BLaER1 treated with 17β-estradiol and CSF1 and Interleukin-3, amounts not matched to agents 10 nM and 100 nM (cell line): Measurements from ENCODE around the gene GHITM.
A peak's percentile ranks its signal among the peaks of the same experiment; 100 is the strongest.
"Not testable (repeated sequence)": the region's sequence is repeated elsewhere in the genome, so short reads cannot be mapped to it uniquely, and the experiment has no call there.

Experiments
- H3K27ac ChIP-seq, 11 experiments: shearing (Covaris generic); formaldehyde crosslinking; 2 replicates each; pipeline ENCODE4 v1.8.1; 2022
- H3K27me3 ChIP-seq, 11 experiments: shearing (Covaris generic); formaldehyde crosslinking; 2 replicates each; pipeline ENCODE4 v1.8.1; 2022
- H3K36me3 ChIP-seq, 11 experiments: shearing (Covaris generic); formaldehyde crosslinking; 2 replicates each; pipeline ENCODE4 v1.8.1; 2022
- H3K4me1 ChIP-seq, 10 experiments: shearing (Covaris generic); formaldehyde crosslinking; 2 replicates each; pipeline ENCODE4 v1.8.1; 2022
- H3K4me2 ChIP-seq, 11 experiments: shearing (Covaris generic); formaldehyde crosslinking; 2 replicates each; pipeline ENCODE4 v1.8.1; 2022
- H3K4me3 ChIP-seq, 10 experiments: shearing (Covaris generic); formaldehyde crosslinking; 2 replicates each; pipeline ENCODE4 v1.8.1; 2022
- H3K9ac ChIP-seq, 11 experiments: shearing (Covaris generic); formaldehyde crosslinking; 2 replicates each; pipeline ENCODE4 v1.8.1; 2022
- H3K9me3 ChIP-seq, 11 experiments: shearing (Covaris generic); formaldehyde crosslinking; replicated peaks in 1 of 11; 2 replicates each; pipeline ENCODE4 v1.8.1; 2022
- H4K20me1 ChIP-seq, 11 experiments: shearing (Covaris generic); formaldehyde crosslinking; 2 replicates each; pipeline ENCODE4 v1.8.1; 2022
- Cebpa-rat ChIP-seq, 11 experiments: shearing (Covaris generic); IDR thresholded peaks; 2 replicates each; pipeline ENCODE4 v1.8.1; 2022

GHITM gene

GRCh38 chr10:84179059-84179710, 39.9 kb downstream of the GHITM start:
- Histone ChIP-seq H3K36me3 (no peaks in the 10 kb centered on the region), H3K27me3 (no peaks in the 10 kb centered on the region), H3K4me1 (peaks cover 23 to 30% (median 27%) of the 10 kb centered on the region in 10 experiments), H3K9me3 (peaks cover 8 to 24% (median 17%) of the 10 kb centered on the region in 11 experiments; a peak in 18 of 22 replicates), H3K4me2 (peak overlapping the region; percentile 3 to 73 (median 46); a peak in 17 of 22 replicates), H4K20me1 (no peaks in the 10 kb centered on the region), H3K9ac (no peak overlapping the region; a peak in 1 of 22 replicates), H3K27ac (peak overlapping the region in 9 of 11 experiments; percentile 2 to 46 (median 18); a peak in 8 of 22 replicates), H3K4me3 (no peak overlapping the region)
- TF ChIP-seq Cebpa-rat (IDR thresholded peaks at IDR 0.05) = no peak; a peak in 1 of 22 replicates

- H3K27ac ChIP-seq, H3K4me3 ChIP-seq, H3K4me2 ChIP-seq, H3K36me3 ChIP-seq, H3K9ac ChIP-seq, H3K27me3 ChIP-seq, H4K20me1 ChIP-seq: not testable (repeated sequence)
- H3K4me1 ChIP-seq = peaks cover 23 to 30% (median 27%) of the 10 kb centered on the region in 10 experiments
- peaks cover 8 to 24% (median 17%) of the 10 kb centered on the region in 11 experiments; a peak in 18 of 22 replicates for H3K9me3 ChIP-seq
Observed at GRCh38 chr10:84180386-84180785, 41.1 kb downstream of the GHITM start.

- no peak for TF ChIP-seq Cebpa-rat (IDR thresholded peaks at IDR 0.05)
- Histone ChIP-seq H3K27me3 (no peaks in the 10 kb centered on the region), H3K4me1 (peaks cover 23 to 30% (median 27%) of the 10 kb centered on the region in 10 experiments), H3K4me3 (no peak overlapping the region), H3K36me3 (no peaks in the 10 kb centered on the region), H3K27ac (no peak overlapping the region), H4K20me1 (no peaks in the 10 kb centered on the region), H3K4me2 (no peak overlapping the region), H3K9ac (no peak overlapping the region), H3K9me3 (peaks cover 8 to 24% (median 17%) of the 10 kb centered on the region in 11 experiments; a peak in 18 of 22 replicates)
Observed at GRCh38 chr10:84181631-84182030, 42.3 kb downstream of the GHITM start.

GRCh38 chr10:84184517-84184916, 45.2 kb downstream of the GHITM start:
- H4K20me1 ChIP-seq = no peaks in the 10 kb centered on the region
- peaks cover 1 to 5% (median 2%) of the 10 kb centered on the region in 10 experiments; a peak in 18 of 20 replicates for H3K4me1 ChIP-seq
- no peak for TF ChIP-seq Cebpa-rat (IDR thresholded peaks at IDR 0.05)
- no peak overlapping the region for H3K27ac ChIP-seq
- H3K9ac ChIP-seq = no peak overlapping the region
- no peaks in the 10 kb centered on the region for H3K36me3 ChIP-seq
- no peaks in the 10 kb centered on the region for H3K27me3 ChIP-seq
- H3K4me2 ChIP-seq = 0 out of 22 replicates have a peak overlapping the region, but pooled peaks of 1 of the 11 experiments have one; percentile 2
- peaks cover 8 to 24% (median 17%) of the 10 kb centered on the region in 11 experiments; a peak in 18 of 22 replicates for H3K9me3 ChIP-seq
- no peak overlapping the region for H3K4me3 ChIP-seq

GRCh38 chr10:84185526-84186175, 46.3 kb downstream of the GHITM start:
- Histone ChIP-seq H4K20me1 (no peaks in the 10 kb centered on the region), H3K27me3 (no peaks in the 10 kb centered on the region), H3K36me3 (no peaks in the 10 kb centered on the region), H3K9ac (no peak overlapping the region), H3K4me2 (no peak overlapping the region), H3K4me3 (no peak overlapping the region), H3K27ac (no peak overlapping the region), H3K4me1 (0 out of 20 replicates have a peak, but pooled peaks cover 0 to 3% (median 0%) of the 10 kb centered on the region in 10 experiments), H3K9me3 (peaks cover 8 to 19% (median 13%) of the 10 kb centered on the region in 11 experiments; a peak in 18 of 22 replicates)
- TF ChIP-seq Cebpa-rat (IDR thresholded peaks at IDR 0.05) = no peak

- Histone ChIP-seq H3K4me2 (no peak overlapping the region), H3K9ac (no peak overlapping the region), H3K36me3 (no peaks in the 10 kb centered on the region), H3K9me3 (no peaks in the 10 kb centered on the region), H3K4me3 (no peak overlapping the region), H3K27ac (no peak overlapping the region), H3K27me3 (peaks cover 11 to 20% (median 13%) of the 10 kb centered on the region in 11 experiments), H4K20me1 (no peaks in the 10 kb centered on the region), H3K4me1 (0 out of 20 replicates have a peak, but pooled peaks cover 0 to 3% (median 0%) of the 10 kb centered on the region in 10 experiments)
- TF ChIP-seq Cebpa-rat (IDR thresholded peaks at IDR 0.05) = no peak
Observed at GRCh38 chr10:84188815-84189214, 49.5 kb downstream of the GHITM start.

- H4K20me1 ChIP-seq = peaks cover 0 to 8% (median 0%) of the 10 kb centered on the region in 11 experiments; a peak in 2 of 22 replicates
- H3K27ac ChIP-seq = no peak overlapping the region
- H3K4me3 ChIP-seq = no peak overlapping the region
- H3K36me3 ChIP-seq = no peaks in the 10 kb centered on the region
- no peak overlapping the region for H3K4me2 ChIP-seq
- no peak overlapping the region for H3K9ac ChIP-seq
- peaks cover 0 to 5% (median 0%) of the 10 kb centered on the region in 11 experiments; a peak in 1 of 22 replicates for H3K9me3 ChIP-seq
- peaks cover 29 to 38% (median 31%) of the 10 kb centered on the region in 11 experiments for H3K27me3 ChIP-seq
- no peak for TF ChIP-seq Cebpa-rat (IDR thresholded peaks at IDR 0.05)
- H3K4me1 ChIP-seq = peaks cover 0 to 3% (median 0%) of the 10 kb centered on the region in 10 experiments; a peak in 1 of 20 replicates
Observed at GRCh38 chr10:84190621-84191020, 51.3 kb downstream of the GHITM start.

- Histone ChIP-seq H3K36me3 (no peaks in the 10 kb centered on the region), H3K27ac (no peak overlapping the region), H3K4me3 (no peak overlapping the region), H4K20me1 (peaks cover 0 to 8% (median 0%) of the 10 kb centered on the region in 11 experiments; a peak in 2 of 22 replicates), H3K4me2 (no peak overlapping the region), H3K27me3 (peaks cover 34 to 43% (median 36%) of the 10 kb centered on the region in 11 experiments), H3K4me1 (peaks cover 0 to 3% (median 0%) of the 10 kb centered on the region in 10 experiments; a peak in 1 of 20 replicates), H3K9ac (no peak overlapping the region), H3K9me3 (peaks cover 0 to 5% (median 0%) of the 10 kb centered on the region in 11 experiments; a peak in 1 of 22 replicates)
- TF ChIP-seq Cebpa-rat (IDR thresholded peaks at IDR 0.05) = no peak
Observed at GRCh38 chr10:84191106-84191505, 51.8 kb downstream of the GHITM start.

GRCh38 chr10:84193327-84193726, 54.0 kb downstream of the GHITM start:
- Histone ChIP-seq H3K36me3 (no peaks in the 10 kb centered on the region), H3K4me1 (no peaks in the 10 kb centered on the region; a peak in 1 of 20 replicates), H3K4me3 (no peak overlapping the region), H3K9me3 (peaks cover 0 to 5% (median 0%) of the 10 kb centered on the region in 11 experiments; a peak in 1 of 22 replicates), H3K27ac (no peak overlapping the region), H3K27me3 (peaks cover 36 to 51% (median 45%) of the 10 kb centered on the region in 11 experiments), H4K20me1 (peaks cover 0 to 8% (median 0%) of the 10 kb centered on the region in 11 experiments; a peak in 2 of 22 replicates), H3K9ac (no peak overlapping the region), H3K4me2 (no peak overlapping the region)
- no peak for TF ChIP-seq Cebpa-rat (IDR thresholded peaks at IDR 0.05)
